SJSA1 (cell line): ENCODE data around the gene ABHD16A. TPM values are rescaled to one million over a fixed set of nuclear protein-coding genes. Genes with fewer than 3 reads are reported as not detected.

Experiments
- DNase-seq, 2 experiments: peaks; one replicate each; pipeline ENCODE4 v3.0.0-alpha.2; 2015 to 2020; ENCODE audit warnings: low spot score in 2 of 2, low read depth in 1 of 2
- H3K27ac ChIP-seq: fragments of 250-450 bp; sonication (Bioruptor Pico); 2 replicates; pipeline ENCODE4 v1.5.1; 2020; ENCODE audit warnings: mild to moderate bottlenecking, moderate library complexity
- H3K27me3 ChIP-seq: fragments of 250-450 bp; sonication (Bioruptor Pico); replicated peaks from 2 replicates; pipeline ENCODE4 v1.5.1; 2020; ENCODE audit warnings: mild to moderate bottlenecking, moderate library complexity
- H3K36me3 ChIP-seq: fragments of 250-450 bp; sonication (Bioruptor Pico); 2 replicates; pipeline ENCODE4 v1.5.1; 2020; ENCODE audit warnings: mild to moderate bottlenecking
- H3K4me1 ChIP-seq: fragments of 250-450 bp; sonication (Bioruptor Pico); replicated peaks from 2 replicates; pipeline ENCODE4 v1.6.1; 2021; ENCODE audit warnings: mild to moderate bottlenecking
- H3K4me3 ChIP-seq: fragments of 250-450 bp; sonication (Bioruptor Pico); 2 replicates; pipeline ENCODE4 v1.5.1; 2020; ENCODE audit warnings: mild to moderate bottlenecking
- H3K9me3 ChIP-seq: fragments of 250-450 bp; sonication (Bioruptor Pico); replicated peaks from 2 replicates; pipeline ENCODE4 v1.5.1; 2020; ENCODE audit warnings: mild to moderate bottlenecking
- total RNA-seq: library from RNA; depleted of rRNA; stranded (reverse); fragments of >200 nt; shearing (Covaris generic); gene quantifications from 2 replicates; pipeline ENCODE4 v1.2.3, GENCODE V29; 2014; rRNA removed

Gene ABHD16A
- total RNA-seq, 1 experiment from 2014 or later: 37.6 TPM

DNA sequence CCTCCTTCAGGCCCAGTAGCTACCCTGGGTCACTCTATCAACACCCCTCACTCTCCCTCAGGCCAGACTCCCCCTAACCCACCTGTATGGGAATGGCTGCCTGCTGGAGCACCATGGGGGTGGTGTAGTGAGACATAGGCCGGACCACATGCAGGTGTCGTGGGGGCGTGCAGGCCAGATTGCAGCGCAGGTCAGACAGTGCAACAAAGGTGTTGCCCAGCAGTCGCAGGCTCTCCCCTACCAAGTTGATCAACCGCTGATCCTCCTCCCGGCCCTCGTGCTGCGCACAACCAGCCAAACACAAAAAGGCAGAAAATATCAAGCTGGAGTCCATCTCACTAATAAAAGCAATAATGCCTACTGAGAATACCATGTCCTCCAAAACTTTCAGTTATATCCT is 57.8 kb downstream of the ABHD16A start:
- no peak for DNase-seq
- Histone ChIP-seq H3K9me3 (no peaks in the 10 kb centered on the region), H3K4me1 (no peaks in the 10 kb centered on the region), H3K4me3 (no peak overlapping the region), H3K27me3 (no peaks in the 10 kb centered on the region), H3K36me3 (peaks cover 91% of the 10 kb centered on the region), H3K27ac (no peak overlapping the region)

DNA sequence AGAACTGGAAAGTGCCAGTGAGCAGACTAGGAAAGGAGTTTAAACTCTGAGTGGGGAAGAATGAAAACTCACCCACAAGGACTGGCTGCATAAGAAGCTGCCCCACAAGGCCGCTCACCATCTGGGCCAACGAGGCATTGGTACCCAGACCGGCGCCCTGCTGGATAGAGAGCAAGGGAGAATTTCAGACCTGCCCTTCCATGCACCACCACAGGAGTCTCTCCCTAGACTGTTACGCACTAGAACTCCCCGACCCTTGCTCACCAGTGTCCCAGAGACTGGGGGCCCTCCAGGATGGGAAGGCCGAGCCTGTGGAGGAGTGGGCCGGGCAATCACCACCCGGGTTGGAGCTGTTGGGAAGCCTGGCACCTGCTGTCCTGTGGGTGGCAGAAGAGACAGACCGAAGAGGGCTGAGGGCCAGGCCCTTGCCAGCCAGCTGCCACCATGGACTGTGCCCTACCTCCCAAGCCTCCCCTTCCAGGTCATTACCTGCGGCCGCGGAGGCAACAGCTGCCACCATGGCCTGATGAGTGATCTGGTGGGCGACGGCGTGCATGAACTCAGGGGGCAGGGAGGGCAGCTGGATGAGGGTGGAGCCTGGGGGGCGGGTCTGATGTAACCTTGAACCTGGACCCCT is 59.2 kb downstream of the ABHD16A start:
- no peak for DNase-seq
- Histone ChIP-seq H3K4me3 (no peak overlapping the region), H3K36me3 (peaks cover 91% of the 10 kb centered on the region), H3K9me3 (no peaks in the 10 kb centered on the region), H3K27ac (no peak overlapping the region), H3K27me3 (no peaks in the 10 kb centered on the region), H3K4me1 (peaks cover 8% of the 10 kb centered on the region; the same call in 1 of the 2 replicates)

DNA sequence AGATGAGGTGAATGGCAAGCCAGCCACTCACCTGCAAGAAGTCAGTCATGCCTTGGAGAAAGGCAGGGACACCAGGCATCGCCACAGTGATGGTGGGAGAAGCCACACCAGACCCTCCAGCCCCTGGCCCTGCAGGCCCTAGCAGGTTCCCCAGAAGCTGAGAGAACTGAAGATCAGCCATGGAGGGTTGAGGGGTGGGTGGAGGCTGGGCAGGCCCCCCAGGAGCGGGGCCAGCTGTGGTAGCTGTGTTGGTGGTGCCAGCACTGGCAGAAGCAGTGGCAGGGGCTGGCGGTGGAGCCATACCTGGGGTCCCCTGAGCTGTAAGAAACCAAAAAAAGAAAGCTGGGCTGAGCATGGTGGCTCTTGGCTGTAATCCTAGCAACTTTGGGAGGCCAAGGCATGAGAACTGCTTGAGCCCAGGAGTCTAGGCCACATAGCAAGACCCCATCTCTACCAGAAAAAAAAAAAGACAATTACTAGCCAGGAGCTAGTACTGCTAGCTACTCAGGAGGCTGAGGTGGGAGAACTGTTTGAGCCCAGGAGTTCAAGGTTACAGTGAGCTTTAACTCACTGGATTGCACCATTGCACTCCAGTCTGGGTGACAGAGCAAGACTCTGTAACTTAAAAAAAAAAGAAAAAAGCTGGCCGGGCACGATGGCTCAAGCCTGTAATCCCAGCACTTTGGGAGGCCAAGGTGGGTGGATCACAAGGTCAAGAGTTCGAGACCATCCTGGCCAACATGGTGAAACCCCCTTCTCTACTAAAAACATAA is 60.1 kb downstream of the ABHD16A start:
- Histone ChIP-seq H3K4me3 (no peak overlapping the region), H3K9me3 (no peaks in the 10 kb centered on the region), H3K27me3 (no peaks in the 10 kb centered on the region), H3K4me1 (peaks cover 8% of the 10 kb centered on the region; the same call in 1 of the 2 replicates), H3K36me3 (peaks cover 91% of the 10 kb centered on the region), H3K27ac (no peak overlapping the region)
- no peak for DNase-seq

DNA sequence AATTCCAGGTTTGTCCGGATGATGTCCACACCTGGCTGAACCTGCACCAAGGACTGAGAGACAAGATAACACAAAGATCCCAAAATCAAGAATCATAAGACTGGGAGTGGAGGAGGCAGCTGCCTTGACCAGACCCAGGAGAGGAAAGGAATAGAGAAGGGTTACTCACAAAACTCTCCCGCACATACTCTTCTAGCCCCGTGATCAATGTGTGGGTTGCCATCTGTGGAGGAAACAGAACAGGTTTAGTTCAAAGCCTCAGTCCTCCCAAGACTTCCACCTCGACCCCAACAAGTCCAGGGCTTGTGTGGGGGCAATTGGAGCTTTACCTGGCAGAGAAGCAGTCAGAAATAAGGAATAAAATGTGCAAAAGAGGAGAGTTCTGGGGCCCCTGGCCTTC is 61.8 kb downstream of the ABHD16A start:
- peaks cover 93% of the 10 kb centered on the region for H3K36me3 ChIP-seq
- H3K27me3 ChIP-seq: no peaks in the 10 kb centered on the region
- peaks cover 8% of the 10 kb centered on the region; the same call in 1 of the 2 replicates for H3K4me1 ChIP-seq

DNA sequence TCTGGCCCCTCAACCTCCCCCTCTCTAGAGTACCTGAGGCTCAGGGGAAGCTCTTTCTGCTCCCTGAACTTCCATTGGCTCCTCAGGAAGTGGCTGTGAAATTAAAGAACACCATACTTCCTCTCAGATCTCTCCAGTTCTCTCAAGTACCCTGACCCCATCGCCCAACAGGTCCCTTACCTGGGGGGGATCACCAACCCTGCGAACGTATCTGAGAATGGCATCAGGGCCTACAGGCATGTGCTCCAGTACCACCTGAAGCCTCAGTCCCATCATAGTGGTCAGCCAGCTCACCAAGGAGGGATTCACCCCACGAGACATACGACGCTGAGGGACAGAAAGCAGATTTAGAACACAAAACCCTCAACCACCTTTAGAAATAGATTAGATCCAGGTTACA is 62.5 kb downstream of the ABHD16A start:
- Histone ChIP-seq H3K27ac (no peak overlapping the region), H3K27me3 (no peaks in the 10 kb centered on the region), H3K4me3 (no peak overlapping the region), H3K36me3 (peaks cover 93% of the 10 kb centered on the region), H3K9me3 (no peaks in the 10 kb centered on the region), H3K4me1 (peaks cover 8% of the 10 kb centered on the region; the same call in 1 of the 2 replicates)
- DNase-seq: no peak

More for the DNA sequence above, 61.8 kb downstream of the ABHD16A start:
- DNase-seq: no peak
- H3K9me3 ChIP-seq: no peaks in the 10 kb centered on the region
- no peak overlapping the region for H3K4me3 ChIP-seq
- H3K27ac ChIP-seq: no peak overlapping the region

DNA sequence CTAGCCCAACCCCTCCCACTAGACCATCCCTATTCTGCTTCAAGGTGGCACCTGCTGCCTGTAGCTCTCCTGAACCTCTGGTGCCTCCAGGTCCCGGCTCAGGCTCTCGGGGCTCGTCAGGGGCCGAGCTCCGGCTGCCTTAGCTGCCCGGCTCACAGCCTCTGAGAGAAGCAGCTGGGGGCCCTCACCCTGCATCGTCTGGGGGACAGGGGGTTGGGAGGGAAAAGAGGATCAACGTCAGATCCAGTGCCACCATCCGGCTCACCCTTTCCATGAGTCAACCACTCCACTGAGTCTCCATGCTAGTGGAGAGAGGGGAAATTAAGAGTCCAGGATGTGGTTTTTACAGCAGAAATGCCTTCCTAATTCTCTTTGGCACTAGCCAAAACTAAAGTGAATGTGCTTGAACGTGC is 63.7 kb downstream of the ABHD16A start:
- H3K27ac ChIP-seq: no peak overlapping the region
- peaks cover 93% of the 10 kb centered on the region for H3K36me3 ChIP-seq
- H3K4me1 ChIP-seq: peaks cover 8% of the 10 kb centered on the region; the same call in 1 of the 2 replicates
- H3K27me3 ChIP-seq: no peaks in the 10 kb centered on the region
- H3K9me3 ChIP-seq: no peaks in the 10 kb centered on the region
- H3K4me3 ChIP-seq: no peak overlapping the region
- no peak for DNase-seq

DNA sequence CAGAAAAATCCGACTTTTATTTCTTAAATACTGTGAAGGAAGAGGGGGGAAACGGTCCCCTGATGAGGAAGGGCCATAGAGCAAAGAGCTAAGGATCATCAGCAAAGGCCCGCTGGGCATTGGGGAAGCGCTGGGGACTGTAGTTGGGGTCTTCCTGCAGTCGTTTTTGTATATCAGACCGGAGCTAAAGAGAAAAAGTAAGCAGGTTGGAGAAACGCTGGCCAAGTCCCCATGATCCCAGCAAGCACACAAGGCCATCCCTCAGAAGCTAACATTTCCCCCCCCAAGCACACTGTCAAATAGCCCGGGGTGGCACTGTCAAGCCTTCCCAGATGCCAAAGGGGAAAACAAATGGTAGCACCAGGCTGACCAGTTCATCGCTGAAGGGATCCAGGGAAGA is 64.1 kb downstream of the ABHD16A start:
- Histone ChIP-seq H3K9me3 (no peaks in the 10 kb centered on the region), H3K36me3 (peaks cover 93% of the 10 kb centered on the region), H3K27me3 (no peaks in the 10 kb centered on the region), H3K27ac (no peak overlapping the region), H3K4me3 (no peak overlapping the region), H3K4me1 (peaks cover 8% of the 10 kb centered on the region; the same call in 1 of the 2 replicates)
- no peak for DNase-seq

Other genes with a start within 250 kb of the ABHD16A start
- 32.7 and 60.0 TPM in 2 replicates for gene MICB, start 205.2 kb downstream of the ABHD16A start, total RNA-seq
- gene MCCD1, start 174.4 kb downstream of the ABHD16A start, total RNA-seq: not detected in 2 replicates
- gene DDX39B, start 161.3 kb downstream of the ABHD16A start, total RNA-seq: 399 and 467 TPM in 2 replicates
- gene ATP6V1G2, start 156.7 kb downstream of the ABHD16A start, total RNA-seq: 0.13 TPM in 1 of 2 replicates, not detected in the other
- gene NFKBIL1, start 155.7 kb downstream of the ABHD16A start, total RNA-seq: 21.0 and 22.3 TPM in 2 replicates
- not detected in 2 replicates for gene LTA, start 131.0 kb downstream of the ABHD16A start, total RNA-seq
- gene TNF, start 127.8 kb downstream of the ABHD16A start, total RNA-seq: not detected in 2 replicates
- gene LTB, start 120.9 kb downstream of the ABHD16A start, total RNA-seq: not detected in 2 replicates
- not detected in 2 replicates for gene LST1, start 117.0 kb downstream of the ABHD16A start, total RNA-seq
- gene NCR3, start 110.3 kb downstream of the ABHD16A start, total RNA-seq: not detected in 2 replicates
- gene AIF1, start 88.1 kb downstream of the ABHD16A start, total RNA-seq: not detected in 2 replicates
- gene PRRC2A, start 82.6 kb downstream of the ABHD16A start, total RNA-seq: 36.1 and 68.6 TPM in 2 replicates
- gene BAG6, start 50.7 kb downstream of the ABHD16A start, total RNA-seq: 187 and 208 TPM in 2 replicates
- 0.75 and 1.1 TPM in 2 replicates for gene APOM, start 47.4 kb downstream of the ABHD16A start, total RNA-seq
- gene C6orf47, start 42.5 kb downstream of the ABHD16A start, total RNA-seq: 21.1 and 23.7 TPM in 2 replicates
- gene GPANK1, start 38.3 kb downstream of the ABHD16A start, total RNA-seq: 8.0 and 13.5 TPM in 2 replicates
- 270 and 293 TPM in 2 replicates for gene CSNK2B, start 37.2 kb downstream of the ABHD16A start, total RNA-seq
- gene LY6G5B, start 33.3 kb downstream of the ABHD16A start, total RNA-seq: 0.19 and 1.6 TPM in 2 replicates
- gene LY6G5C, start 22.3 kb downstream of the ABHD16A start, total RNA-seq: 1.6 TPM in 1 of 2 replicates, not detected in the other
- gene LY6G6F, start 3.5 kb upstream of the ABHD16A start, total RNA-seq: not detected in 2 replicates
- not detected in 2 replicates for gene LY6G6D, start 12.0 kb upstream of the ABHD16A start, total RNA-seq
- not detected in 2 replicates for gene LY6G6C, start 18.4 kb upstream of the ABHD16A start, total RNA-seq
- not detected in 2 replicates for gene MPIG6B, start 20.0 kb upstream of the ABHD16A start, total RNA-seq
- 80.0 and 128 TPM in 2 replicates for gene DDAH2, start 26.0 kb upstream of the ABHD16A start, total RNA-seq
- gene CLIC1, start 33.2 kb upstream of the ABHD16A start, total RNA-seq: 1,071 and 1,205 TPM in 2 replicates
- 3.9 and 16.7 TPM in 2 replicates for gene MSH5, start 36.7 kb upstream of the ABHD16A start, total RNA-seq
- gene SAPCD1, start 59.3 kb upstream of the ABHD16A start, total RNA-seq: 1.4 TPM in 1 of 2 replicates, not detected in the other
- gene VWA7, start 74.0 kb upstream of the ABHD16A start, total RNA-seq: not detected in 2 replicates
- gene VARS1, start 92.4 kb upstream of the ABHD16A start, total RNA-seq: 23.1 and 39.5 TPM in 2 replicates
- gene LSM2, start 103.6 kb upstream of the ABHD16A start, total RNA-seq: 72.6 and 89.4 TPM in 2 replicates
- gene HSPA1L, start 112.0 kb upstream of the ABHD16A start, total RNA-seq: 0.78 and 0.87 TPM in 2 replicates
- gene HSPA1A, start 112.2 kb upstream of the ABHD16A start, total RNA-seq: 211 and 214 TPM in 2 replicates
- 218 and 257 TPM in 2 replicates for gene HSPA1B, start 124.4 kb upstream of the ABHD16A start, total RNA-seq
- gene NEU1, start 159.5 kb upstream of the ABHD16A start, total RNA-seq: 38.1 and 38.6 TPM in 2 replicates
- gene SLC44A4, start 175.7 kb upstream of the ABHD16A start, total RNA-seq: not detected in 2 replicates
- 33.8 and 40.4 TPM in 2 replicates for gene EHMT2, start 194.4 kb upstream of the ABHD16A start, total RNA-seq
- 0.53 and 2.0 TPM in 2 replicates for gene ZBTB12, start 198.8 kb upstream of the ABHD16A start, total RNA-seq
- gene C2, start 224.4 kb upstream of the ABHD16A start, total RNA-seq: 0.47 and 0.53 TPM in 2 replicates
- 0.50 and 0.58 TPM in 2 replicates for gene CFB, start 242.8 kb upstream of the ABHD16A start, total RNA-seq